Liver (tissue), 9 donors: ENCODE data around the gene HNMT. TPM values are rescaled to one million over a fixed set of nuclear protein-coding genes. Genes with fewer than 3 reads are reported as not detected.
"Not testable (repeated sequence)": the region's sequence is repeated elsewhere in the genome, so short reads cannot be mapped to it uniquely, and the experiment has no call there.

ENCODE experiments used
- DNase-seq: peaks from one replicate; pipeline ENCODE4 v3.0.0-alpha.2; 2017; ENCODE audit warnings: low spot score
- H3K27ac ChIP-seq, 2 donors: one replicate each; pipeline ENCODE4 v1.7.0; 2013; ENCODE audit warnings: inconsistent platforms in 2 of 2, low read length in 2 of 2, control low read depth in 1 of 2, low read depth in 1 of 2, mild to moderate bottlenecking in 1 of 2
- H3K27me3 ChIP-seq, 4 donors: one replicate each; pipeline versions ENCODE4 v1.6.1 to v1.7.0; 2013; ENCODE audit warnings: low read length in 3 of 4, inconsistent platforms in 1 of 4, mild to moderate bottlenecking in 1 of 4, moderate library complexity in 1 of 4; ENCODE audit not compliant: control insufficient read depth in 4 of 4, insufficient read depth in 4 of 4
- H3K36me3 ChIP-seq, 4 donors: one replicate each; pipeline versions ENCODE4 v1.6.1 to v1.7.0; 2013; ENCODE audit warnings: low read length in 3 of 4, mild to moderate bottlenecking in 3 of 4, low read depth in 1 of 4, moderate library complexity in 1 of 4; ENCODE audit not compliant: control insufficient read depth in 4 of 4, insufficient read depth in 3 of 4
- H3K4me1 ChIP-seq, 4 donors: one replicate each; pipeline versions ENCODE4 v1.6.1 to v1.7.0; 2013; ENCODE audit warnings: low read length in 3 of 4, mild to moderate bottlenecking in 3 of 4, moderate library complexity in 1 of 4; ENCODE audit not compliant: control insufficient read depth in 4 of 4, insufficient read depth in 4 of 4
- H3K4me3 ChIP-seq, 3 donors: one replicate each; pipeline versions ENCODE4 v1.6.1 to v1.7.0; 2013; ENCODE audit warnings: low read length in 3 of 3, control low read depth in 1 of 3, low read depth in 1 of 3, mild to moderate bottlenecking in 1 of 3
- H3K9ac ChIP-seq, 2 donors: one replicate each; pipeline ENCODE4 v1.7.0; 2013; ENCODE audit warnings: low read length in 2 of 2, mild to moderate bottlenecking in 2 of 2, moderate library complexity in 2 of 2, control low read depth in 1 of 2, low read depth in 1 of 2
- H3K9me3 ChIP-seq, 4 donors: one replicate each; pipeline versions ENCODE4 v1.6.1 to v1.7.0; 2013; ENCODE audit warnings: low read length in 3 of 4; ENCODE audit not compliant: control insufficient read depth in 4 of 4
- EGR1 ChIP-seq, 2 donors: IDR thresholded peaks; 2 replicates each; pipeline ENCODE4 v1.6.1; 2016 to 2018; ENCODE audit warnings: antibody characterized with exemption in 2 of 2, low read depth in 2 of 2
- FOXA1 ChIP-seq: IDR thresholded peaks from 2 replicates; pipeline ENCODE4 v1.6.1; 2016; ENCODE audit warnings: antibody characterized with exemption
- FOXA2 ChIP-seq: IDR thresholded peaks from 2 replicates; pipeline ENCODE4 v1.6.1; 2016; ENCODE audit warnings: antibody characterized with exemption
- GABPA ChIP-seq, 2 donors: IDR thresholded peaks in 1 of 2; conservative IDR thresholded peaks in 1 of 2; 2 replicates each; pipeline ENCODE4 v1.6.1; 2016; ENCODE audit warnings: antibody characterized with exemption in 2 of 2, mild to moderate bottlenecking in 1 of 2, moderate library complexity in 1 of 2
- HNF4A ChIP-seq, 2 donors: conservative IDR thresholded peaks; 2 replicates each; pipeline ENCODE4 v1.6.1; 2016; ENCODE audit warnings: antibody characterized with exemption in 2 of 2, mild to moderate bottlenecking in 2 of 2
- HNF4G ChIP-seq: IDR thresholded peaks from 2 replicates; pipeline ENCODE4 v1.6.1; 2016; ENCODE audit warnings: antibody characterized with exemption
- NR2F2 ChIP-seq: IDR thresholded peaks from 2 replicates; pipeline ENCODE4 v1.6.1; 2016; ENCODE audit warnings: antibody characterized with exemption
- RAD21 ChIP-seq, 2 donors: IDR thresholded peaks; 2 replicates each; pipeline ENCODE4 v1.6.1; 2016; ENCODE audit warnings: antibody characterized with exemption in 2 of 2, mild to moderate bottlenecking in 2 of 2
- TAF1 ChIP-seq: conservative IDR thresholded peaks from 2 replicates; pipeline ENCODE4 v1.6.1; 2016; ENCODE audit warnings: antibody characterized with exemption, mild to moderate bottlenecking
- YY1 ChIP-seq: IDR thresholded peaks from 2 replicates; pipeline ENCODE4 v1.6.1; 2016; ENCODE audit warnings: antibody characterized with exemption, mild to moderate bottlenecking
- WGBS: extraction: QIAGEN DNeasy Blood & Tissue Kit; methylation state at CpG from one replicate; pipeline ENCODE4 v1.1.7; 2013; 5-methylcytosine and 5-hydroxymethylcytosine counted together
- polyA plus RNA-seq, 2 donors: library from polyadenylated mRNA; stranded (reverse) in 1 of 2; unstranded in 1 of 2; fragments of 200-250 nt in 1 of 2; fragments of >200 nt in 1 of 2; fragmentation: Nextera tagmentation in 1 of 2; extraction: Ambion mirVana in 1 of 2; gene quantifications; one replicate each; pipeline versions ENCODE4 v1.2.1 to v1.2.3, GENCODE V29; 2013 to 2015
- total RNA-seq, 2 donors: library from RNA; depleted of rRNA; stranded (reverse); fragments of >200 nt; gene quantifications; one replicate each; pipeline ENCODE4 v1.2.3, GENCODE V29; 2014
- TF ChIP-seq, protein P1 (sequence below): IDR thresholded peaks from 2 replicates; pipeline ENCODE4 v1.6.1; 2016; ENCODE audit warnings: antibody characterized with exemption
- TF ChIP-seq, protein P2 (sequence below): IDR thresholded peaks from 2 replicates; pipeline ENCODE4 v1.6.1; 2016; ENCODE audit warnings: antibody characterized with exemption
- TF ChIP-seq, protein P3 (sequence below): fragments of 150-350 bp; IDR thresholded peaks from 2 replicates; pipeline ENCODE4 v1.5.1; 2017; ENCODE audit warnings: improper control_type of control experiment, low read depth, low read length; ENCODE audit not compliant: missing input control
- TF ChIP-seq, protein P4 (sequence below): IDR thresholded peaks from 2 replicates; pipeline ENCODE4 v1.6.1; 2016; ENCODE audit warnings: antibody characterized with exemption
- donor health status: healthy.
- donor health status: healthy.
- donor health status: healthy.
- donor health status: healthy.
- donor health status: healthy.

HNMT gene
- total and polyA plus RNA-seq, 4 donors: 44.4 to 103 (median 78.5) TPM

DNA sequence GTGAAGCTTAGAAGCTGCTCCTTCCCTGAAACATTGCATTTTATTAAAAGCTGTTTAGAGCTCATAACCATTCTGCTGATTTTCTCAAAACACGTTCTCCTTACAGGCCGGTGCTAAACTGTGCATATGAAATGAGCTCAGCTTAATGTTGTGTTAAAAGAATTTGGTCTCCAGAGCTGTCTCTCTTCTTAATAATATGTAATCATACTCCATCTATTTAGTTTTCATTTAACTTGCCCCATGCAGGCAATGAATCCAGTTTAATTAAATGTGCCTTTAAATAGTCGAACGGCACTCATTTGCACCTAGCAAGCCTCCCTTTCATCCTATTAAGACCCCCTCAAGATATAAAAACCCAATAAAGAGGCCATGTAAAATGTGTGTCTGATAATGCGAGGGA is 76.3 kb downstream of the HNMT start:
- Histone ChIP-seq H3K4me1 (no peaks in the 10 kb centered on the region), H3K27ac (no peak overlapping the region), H3K9me3 (no peaks in the 10 kb centered on the region), H3K9ac (no peak overlapping the region), H3K4me3 (no peak overlapping the region), H3K36me3 (no peaks in the 10 kb centered on the region), H3K27me3 (no peaks in the 10 kb centered on the region)
- 94% methylated on average over 5 of the region's 5 CpGs for WGBS
- TF ChIP-seq NR2F2 (no peak), HNF4G (no peak), EGR1 (IDR thresholded peaks at IDR 0.05; ENCODE audit: low read depth in 2 of 2) (no peak), FOXA2 (no peak), HNF4A (conservative IDR thresholded peaks at IDR 0.05) (no peak), TAF1 (no peak), RAD21 (IDR thresholded peaks at IDR 0.05) (no peak), FOXA1 (no peak)
- TF ChIP-seq, protein P1, sequence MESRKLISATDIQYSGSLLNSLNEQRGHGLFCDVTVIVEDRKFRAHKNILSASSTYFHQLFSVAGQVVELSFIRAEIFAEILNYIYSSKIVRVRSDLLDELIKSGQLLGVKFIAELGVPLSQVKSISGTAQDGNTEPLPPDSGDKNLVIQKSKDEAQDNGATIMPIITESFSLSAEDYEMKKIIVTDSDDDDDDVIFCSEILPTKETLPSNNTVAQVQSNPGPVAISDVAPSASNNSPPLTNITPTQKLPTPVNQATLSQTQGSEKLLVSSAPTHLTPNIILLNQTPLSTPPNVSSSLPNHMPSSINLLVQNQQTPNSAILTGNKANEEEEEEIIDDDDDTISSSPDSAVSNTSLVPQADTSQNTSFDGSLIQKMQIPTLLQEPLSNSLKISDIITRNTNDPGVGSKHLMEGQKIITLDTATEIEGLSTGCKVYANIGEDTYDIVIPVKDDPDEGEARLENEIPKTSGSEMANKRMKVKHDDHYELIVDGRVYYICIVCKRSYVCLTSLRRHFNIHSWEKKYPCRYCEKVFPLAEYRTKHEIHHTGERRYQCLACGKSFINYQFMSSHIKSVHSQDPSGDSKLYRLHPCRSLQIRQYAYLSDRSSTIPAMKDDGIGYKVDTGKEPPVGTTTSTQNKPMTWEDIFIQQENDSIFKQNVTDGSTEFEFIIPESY: no peak
- TF ChIP-seq, protein P2, sequence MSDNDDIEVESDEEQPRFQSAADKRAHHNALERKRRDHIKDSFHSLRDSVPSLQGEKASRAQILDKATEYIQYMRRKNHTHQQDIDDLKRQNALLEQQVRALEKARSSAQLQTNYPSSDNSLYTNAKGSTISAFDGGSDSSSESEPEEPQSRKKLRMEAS: no peak
- DNase-seq: no peak

DNA sequence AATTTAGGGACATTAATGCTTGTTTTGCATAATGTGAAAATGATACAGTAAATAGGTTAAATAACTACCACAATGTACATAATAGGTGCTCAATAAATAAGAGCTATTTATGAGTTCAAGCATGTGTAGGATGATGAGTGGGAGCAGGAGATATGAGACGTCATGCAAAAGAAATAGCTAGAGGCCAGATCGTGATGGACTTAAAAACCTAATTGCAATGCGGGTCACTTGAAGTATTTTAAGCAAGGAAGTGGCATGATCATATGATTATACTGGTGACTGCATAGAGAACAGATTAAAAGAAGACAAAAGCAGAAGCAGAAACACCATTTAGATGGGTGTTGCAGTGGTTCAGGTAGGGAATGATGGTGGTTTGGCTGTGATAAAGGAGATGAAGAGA is 78.0 kb downstream of the HNMT start:
- Histone ChIP-seq H3K9ac (no peak overlapping the region), H3K36me3 (peaks cover 0 to 2% (median 0%) of the 10 kb centered on the region in 4 donors), H3K27ac (no peak overlapping the region), H3K4me1 (no peaks in the 10 kb centered on the region), H3K27me3 (no peaks in the 10 kb centered on the region), H3K9me3 (no peaks in the 10 kb centered on the region), H3K4me3 (no peak overlapping the region)
- TF ChIP-seq HNF4A (conservative IDR thresholded peaks at IDR 0.05) (no peak), NR2F2 (no peak), TAF1 (no peak), RAD21 (IDR thresholded peaks at IDR 0.05) (no peak), YY1 (no peak), GABPA (IDR thresholded peaks at IDR 0.05 in 1 of 2, conservative IDR thresholded peaks at IDR 0.05 in 1 of 2) (no peak)
- TF ChIP-seq, protein P3, sequence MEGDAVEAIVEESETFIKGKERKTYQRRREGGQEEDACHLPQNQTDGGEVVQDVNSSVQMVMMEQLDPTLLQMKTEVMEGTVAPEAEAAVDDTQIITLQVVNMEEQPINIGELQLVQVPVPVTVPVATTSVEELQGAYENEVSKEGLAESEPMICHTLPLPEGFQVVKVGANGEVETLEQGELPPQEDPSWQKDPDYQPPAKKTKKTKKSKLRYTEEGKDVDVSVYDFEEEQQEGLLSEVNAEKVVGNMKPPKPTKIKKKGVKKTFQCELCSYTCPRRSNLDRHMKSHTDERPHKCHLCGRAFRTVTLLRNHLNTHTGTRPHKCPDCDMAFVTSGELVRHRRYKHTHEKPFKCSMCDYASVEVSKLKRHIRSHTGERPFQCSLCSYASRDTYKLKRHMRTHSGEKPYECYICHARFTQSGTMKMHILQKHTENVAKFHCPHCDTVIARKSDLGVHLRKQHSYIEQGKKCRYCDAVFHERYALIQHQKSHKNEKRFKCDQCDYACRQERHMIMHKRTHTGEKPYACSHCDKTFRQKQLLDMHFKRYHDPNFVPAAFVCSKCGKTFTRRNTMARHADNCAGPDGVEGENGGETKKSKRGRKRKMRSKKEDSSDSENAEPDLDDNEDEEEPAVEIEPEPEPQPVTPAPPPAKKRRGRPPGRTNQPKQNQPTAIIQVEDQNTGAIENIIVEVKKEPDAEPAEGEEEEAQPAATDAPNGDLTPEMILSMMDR: no peak
- TF ChIP-seq, protein P4, sequence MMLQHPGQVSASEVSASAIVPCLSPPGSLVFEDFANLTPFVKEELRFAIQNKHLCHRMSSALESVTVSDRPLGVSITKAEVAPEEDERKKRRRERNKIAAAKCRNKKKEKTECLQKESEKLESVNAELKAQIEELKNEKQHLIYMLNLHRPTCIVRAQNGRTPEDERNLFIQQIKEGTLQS: no peak
- DNase-seq: no peak
- 91% methylated on average over 3 of the region's 3 CpGs for WGBS

DNA sequence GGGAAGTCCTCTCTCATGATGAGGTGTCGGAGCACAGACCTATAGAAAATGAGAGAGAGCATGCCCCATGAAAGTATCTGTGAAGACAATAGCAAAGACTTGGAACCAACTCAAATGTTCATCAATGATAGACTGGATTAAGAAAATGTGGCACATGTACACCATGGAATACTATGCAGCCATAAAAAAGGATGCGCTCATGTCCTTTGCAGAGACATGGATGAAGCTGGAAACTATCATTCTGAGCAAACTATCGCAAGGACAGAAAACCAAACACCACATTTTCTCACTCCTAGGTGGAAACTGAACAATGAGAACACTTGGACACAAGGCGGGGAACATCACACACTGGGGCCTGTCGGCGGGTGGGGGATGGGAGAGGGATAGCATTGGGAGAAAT is 79.3 kb downstream of the HNMT start:
- not testable (repeated sequence) for H3K9me3 ChIP-seq, H3K4me1 ChIP-seq, H3K36me3 ChIP-seq, DNase-seq, H3K27me3 ChIP-seq, H3K9ac ChIP-seq, H3K27ac ChIP-seq, H3K4me3 ChIP-seq
- 97% methylated on average over 6 of the region's 6 CpGs for WGBS
